HEK293 (cell line): Measurements from ENCODE around the gene HABP4.

ENCODE experiments used
- GLIS1 ChIP-seq: fragments of 450-650 bp; formaldehyde crosslinking; IDR thresholded peaks from 2 replicates; pipeline ENCODE4 v1.5.1; 2016; ENCODE audit warnings: missing biosample characterization, missing genetic modification characterization
- OSR2 ChIP-seq: fragments of 450-650 bp; formaldehyde crosslinking; IDR thresholded peaks from 2 replicates; pipeline ENCODE4 v1.5.1; 2016; ENCODE audit warnings: missing biosample characterization, missing genetic modification characterization
- SCRT1 ChIP-seq: fragments of 450-650 bp; formaldehyde crosslinking; IDR thresholded peaks from 2 replicates; pipeline ENCODE4 v1.5.1; 2016; ENCODE audit warnings: missing biosample characterization, missing genetic modification characterization, borderline replicate concordance
- ZIC2 ChIP-seq: fragments of 450-650 bp; formaldehyde crosslinking; IDR thresholded peaks from 2 replicates; pipeline ENCODE4 v1.5.1; 2016; ENCODE audit warnings: missing biosample characterization, missing genetic modification characterization
- ZNF157 ChIP-seq: fragments of 450-650 bp; formaldehyde crosslinking; IDR thresholded peaks from 2 replicates; pipeline ENCODE4 v1.5.1; 2016; ENCODE audit warnings: missing biosample characterization, missing genetic modification characterization
- ZNF2 ChIP-seq: fragments of 450-650 bp; formaldehyde crosslinking; IDR thresholded peaks from 2 replicates; pipeline ENCODE4 v1.5.1; 2016; ENCODE audit warnings: missing biosample characterization, missing genetic modification characterization
- ZNF341 ChIP-seq: fragments of 450-650 bp; formaldehyde crosslinking; IDR thresholded peaks from 2 replicates; pipeline ENCODE4; 2016; ENCODE audit warnings: low read depth, missing biosample characterization, missing genetic modification characterization
- ZNF433 ChIP-seq: fragments of 450-650 bp; formaldehyde crosslinking; IDR thresholded peaks from 2 replicates; pipeline ENCODE4 v1.5.1; 2016; ENCODE audit warnings: missing biosample characterization, missing genetic modification characterization, low read depth
- ZNF544 ChIP-seq: fragments of 450-650 bp; formaldehyde crosslinking; IDR thresholded peaks from 2 replicates; pipeline ENCODE4 v1.5.0; 2017; ENCODE audit warnings: missing biosample characterization, missing genetic modification characterization
- ZNF548 ChIP-seq: fragments of 450-650 bp; formaldehyde crosslinking; IDR thresholded peaks from 2 replicates; pipeline ENCODE4 v1.5.1; 2016; ENCODE audit warnings: missing biosample characterization, missing genetic modification characterization
- ZNF549 ChIP-seq: fragments of 450-650 bp; IDR thresholded peaks from 2 replicates; pipeline ENCODE4 v1.5.1; 2018; ENCODE audit warnings: missing biosample characterization, missing genetic modification characterization, mild to moderate bottlenecking, inconsistent platforms, moderate library complexity
- ZNF558 ChIP-seq: fragments of 450-650 bp; formaldehyde crosslinking; IDR thresholded peaks from 2 replicates; pipeline ENCODE4 v1.5.1; 2016; ENCODE audit warnings: missing biosample characterization, missing genetic modification characterization
- ZNF654 ChIP-seq: fragments of 450-650 bp; formaldehyde crosslinking; IDR thresholded peaks from 2 replicates; pipeline ENCODE4 v1.5.1; 2016; ENCODE audit warnings: low read depth, missing biosample characterization, missing genetic modification characterization
- ZNF660 ChIP-seq: fragments of 450-650 bp; IDR thresholded peaks from 2 replicates; pipeline ENCODE4 v1.5.1; 2018; ENCODE audit warnings: missing biosample characterization, mild to moderate bottlenecking, missing genetic modification characterization
- ZNF701 ChIP-seq: fragments of 450-650 bp; formaldehyde crosslinking; IDR thresholded peaks from 2 replicates; pipeline ENCODE4 v1.5.1; 2016; ENCODE audit warnings: missing biosample characterization, missing genetic modification characterization
- ZNF776 ChIP-seq: fragments of 450-650 bp; formaldehyde crosslinking; IDR thresholded peaks from 2 replicates; pipeline ENCODE4 v1.5.0; 2017; ENCODE audit warnings: missing biosample characterization, missing genetic modification characterization, borderline replicate concordance
- ZNF791 ChIP-seq: fragments of 450-650 bp; formaldehyde crosslinking; IDR thresholded peaks from 2 replicates; pipeline ENCODE4 v1.5.1; 2016; ENCODE audit warnings: missing biosample characterization, missing genetic modification characterization
- ZSCAN16 ChIP-seq: fragments of 450-650 bp; formaldehyde crosslinking; IDR thresholded peaks from 2 replicates; pipeline ENCODE4 v1.5.1; 2016; ENCODE audit warnings: missing biosample characterization, missing genetic modification characterization
- TF ChIP-seq, protein P1 (sequence below): fragments of 450-650 bp; formaldehyde crosslinking; IDR thresholded peaks from 2 replicates; pipeline ENCODE4 v1.5.1; 2016; ENCODE audit warnings: missing biosample characterization, missing genetic modification characterization, borderline replicate concordance
- TF ChIP-seq, protein P2 (sequence below): fragments of 450-650 bp; formaldehyde crosslinking; IDR thresholded peaks from 2 replicates; pipeline ENCODE4 v1.5.1; 2016; ENCODE audit warnings: missing biosample characterization, missing genetic modification characterization
- TF ChIP-seq, protein P3 (sequence below): fragments of 450-650 bp; formaldehyde crosslinking; optimal IDR thresholded peaks from 2 replicates; pipeline ENCODE3; 2016; ENCODE audit warnings: missing biosample characterization, mild to moderate bottlenecking, missing genetic modification characterization
- TF ChIP-seq, protein P4 (sequence below): fragments of 450-650 bp; formaldehyde crosslinking; IDR thresholded peaks from 2 replicates; pipeline ENCODE4 v1.5.1; 2016; ENCODE audit warnings: missing biosample characterization, missing genetic modification characterization
- TF ChIP-seq, protein P5 (sequence below): fragments of 450-650 bp; formaldehyde crosslinking; IDR thresholded peaks from 2 replicates; pipeline ENCODE4 v1.5.1; 2017; ENCODE audit warnings: missing biosample characterization, mild to moderate bottlenecking, missing genetic modification characterization, moderate library complexity
- TF ChIP-seq, protein P6 (sequence below): fragments of 450-650 bp; formaldehyde crosslinking; IDR thresholded peaks from 2 replicates; pipeline ENCODE4 v1.5.0; 2017; ENCODE audit warnings: missing biosample characterization, missing genetic modification characterization, borderline replicate concordance

Gene HABP4

DNA sequence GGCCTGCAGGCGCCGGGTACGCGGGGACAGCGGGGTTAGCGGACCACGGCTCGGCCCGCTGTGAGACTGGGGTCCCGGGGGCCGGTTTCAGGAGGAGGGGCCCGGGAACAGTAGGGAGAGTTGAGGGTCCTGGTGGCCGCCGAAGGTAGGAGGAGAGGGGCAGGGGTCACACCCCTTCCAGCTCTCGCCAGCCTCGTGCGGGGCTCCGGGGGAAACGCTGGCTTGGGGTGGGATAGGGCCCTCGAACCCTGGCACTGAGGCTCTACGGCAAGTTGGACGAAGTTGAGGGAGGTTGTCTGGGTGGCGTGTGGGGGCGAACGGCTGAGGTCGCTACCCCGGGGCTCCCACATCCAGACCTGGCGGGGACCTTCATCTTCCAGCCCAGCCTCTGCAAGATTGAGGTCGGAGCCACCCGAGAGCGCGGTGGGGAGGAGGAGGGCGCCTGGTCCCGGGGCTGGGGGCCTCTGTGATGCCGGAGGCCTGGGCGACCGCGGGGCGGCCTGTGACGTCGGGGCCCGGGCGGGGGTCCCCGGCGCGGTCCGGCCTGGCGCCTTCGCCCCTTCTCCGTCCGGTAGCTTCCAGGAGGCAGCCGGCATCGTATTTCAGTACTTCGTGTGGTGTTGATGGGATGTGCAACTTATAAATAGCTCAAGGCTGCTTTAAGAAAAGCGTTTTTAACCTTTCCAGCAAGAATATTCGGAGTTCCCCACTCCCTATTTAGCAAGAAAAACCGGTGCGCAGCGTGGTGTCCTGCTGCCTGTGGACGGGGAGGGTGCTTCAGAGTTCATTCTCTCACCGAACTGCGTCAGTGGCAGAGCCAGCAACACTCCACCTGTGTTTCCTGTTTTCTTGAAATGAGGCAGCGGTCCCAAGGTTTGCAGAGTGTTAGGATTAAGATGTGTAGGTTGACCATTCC is 902 bp downstream of the HABP4 start (continued):
- TF ChIP-seq, protein P1, sequence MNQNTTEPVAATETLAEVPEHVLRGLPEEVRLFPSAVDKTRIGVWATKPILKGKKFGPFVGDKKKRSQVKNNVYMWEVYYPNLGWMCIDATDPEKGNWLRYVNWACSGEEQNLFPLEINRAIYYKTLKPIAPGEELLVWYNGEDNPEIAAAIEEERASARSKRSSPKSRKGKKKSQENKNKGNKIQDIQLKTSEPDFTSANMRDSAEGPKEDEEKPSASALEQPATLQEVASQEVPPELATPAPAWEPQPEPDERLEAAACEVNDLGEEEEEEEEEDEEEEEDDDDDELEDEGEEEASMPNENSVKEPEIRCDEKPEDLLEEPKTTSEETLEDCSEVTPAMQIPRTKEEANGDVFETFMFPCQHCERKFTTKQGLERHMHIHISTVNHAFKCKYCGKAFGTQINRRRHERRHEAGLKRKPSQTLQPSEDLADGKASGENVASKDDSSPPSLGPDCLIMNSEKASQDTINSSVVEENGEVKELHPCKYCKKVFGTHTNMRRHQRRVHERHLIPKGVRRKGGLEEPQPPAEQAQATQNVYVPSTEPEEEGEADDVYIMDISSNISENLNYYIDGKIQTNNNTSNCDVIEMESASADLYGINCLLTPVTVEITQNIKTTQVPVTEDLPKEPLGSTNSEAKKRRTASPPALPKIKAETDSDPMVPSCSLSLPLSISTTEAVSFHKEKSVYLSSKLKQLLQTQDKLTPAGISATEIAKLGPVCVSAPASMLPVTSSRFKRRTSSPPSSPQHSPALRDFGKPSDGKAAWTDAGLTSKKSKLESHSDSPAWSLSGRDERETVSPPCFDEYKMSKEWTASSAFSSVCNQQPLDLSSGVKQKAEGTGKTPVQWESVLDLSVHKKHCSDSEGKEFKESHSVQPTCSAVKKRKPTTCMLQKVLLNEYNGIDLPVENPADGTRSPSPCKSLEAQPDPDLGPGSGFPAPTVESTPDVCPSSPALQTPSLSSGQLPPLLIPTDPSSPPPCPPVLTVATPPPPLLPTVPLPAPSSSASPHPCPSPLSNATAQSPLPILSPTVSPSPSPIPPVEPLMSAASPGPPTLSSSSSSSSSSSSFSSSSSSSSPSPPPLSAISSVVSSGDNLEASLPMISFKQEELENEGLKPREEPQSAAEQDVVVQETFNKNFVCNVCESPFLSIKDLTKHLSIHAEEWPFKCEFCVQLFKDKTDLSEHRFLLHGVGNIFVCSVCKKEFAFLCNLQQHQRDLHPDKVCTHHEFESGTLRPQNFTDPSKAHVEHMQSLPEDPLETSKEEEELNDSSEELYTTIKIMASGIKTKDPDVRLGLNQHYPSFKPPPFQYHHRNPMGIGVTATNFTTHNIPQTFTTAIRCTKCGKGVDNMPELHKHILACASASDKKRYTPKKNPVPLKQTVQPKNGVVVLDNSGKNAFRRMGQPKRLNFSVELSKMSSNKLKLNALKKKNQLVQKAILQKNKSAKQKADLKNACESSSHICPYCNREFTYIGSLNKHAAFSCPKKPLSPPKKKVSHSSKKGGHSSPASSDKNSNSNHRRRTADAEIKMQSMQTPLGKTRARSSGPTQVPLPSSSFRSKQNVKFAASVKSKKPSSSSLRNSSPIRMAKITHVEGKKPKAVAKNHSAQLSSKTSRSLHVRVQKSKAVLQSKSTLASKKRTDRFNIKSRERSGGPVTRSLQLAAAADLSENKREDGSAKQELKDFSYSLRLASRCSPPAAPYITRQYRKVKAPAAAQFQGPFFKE (tag by site-specific recombination) = no peak
- TF ChIP-seq, protein P2, sequence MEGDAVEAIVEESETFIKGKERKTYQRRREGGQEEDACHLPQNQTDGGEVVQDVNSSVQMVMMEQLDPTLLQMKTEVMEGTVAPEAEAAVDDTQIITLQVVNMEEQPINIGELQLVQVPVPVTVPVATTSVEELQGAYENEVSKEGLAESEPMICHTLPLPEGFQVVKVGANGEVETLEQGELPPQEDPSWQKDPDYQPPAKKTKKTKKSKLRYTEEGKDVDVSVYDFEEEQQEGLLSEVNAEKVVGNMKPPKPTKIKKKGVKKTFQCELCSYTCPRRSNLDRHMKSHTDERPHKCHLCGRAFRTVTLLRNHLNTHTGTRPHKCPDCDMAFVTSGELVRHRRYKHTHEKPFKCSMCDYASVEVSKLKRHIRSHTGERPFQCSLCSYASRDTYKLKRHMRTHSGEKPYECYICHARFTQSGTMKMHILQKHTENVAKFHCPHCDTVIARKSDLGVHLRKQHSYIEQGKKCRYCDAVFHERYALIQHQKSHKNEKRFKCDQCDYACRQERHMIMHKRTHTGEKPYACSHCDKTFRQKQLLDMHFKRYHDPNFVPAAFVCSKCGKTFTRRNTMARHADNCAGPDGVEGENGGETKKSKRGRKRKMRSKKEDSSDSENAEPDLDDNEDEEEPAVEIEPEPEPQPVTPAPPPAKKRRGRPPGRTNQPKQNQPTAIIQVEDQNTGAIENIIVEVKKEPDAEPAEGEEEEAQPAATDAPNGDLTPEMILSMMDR (tag by site-specific recombination) = no peak
- TF ChIP-seq SCRT1 (tag by site-specific recombination) (no peak), ZNF2 (no peak), ZNF157 (tag by site-specific recombination) (no peak), ZNF776 (tag by site-specific recombination) (no peak), ZNF548 (tag by site-specific recombination) (no peak), ZSCAN16 (tag by site-specific recombination) (no peak), ZNF341 (tag by site-specific recombination) (no peak), ZNF544 (no peak), ZNF791 (tag by site-specific recombination) (no peak), GLIS1 (tag by site-specific recombination) (no peak), ZNF549 (tag by site-specific recombination) (no peak), ZNF558 (tag by site-specific recombination) (no peak), ZNF433 (tag by site-specific recombination) (no peak), ZNF654 (tag by site-specific recombination) (no peak), ZNF660 (tag by site-specific recombination) (peak; percentile 69), ZNF701 (no peak), OSR2 (no peak), ZIC2 (tag by site-specific recombination) (no peak)
- TF ChIP-seq, protein P3, sequence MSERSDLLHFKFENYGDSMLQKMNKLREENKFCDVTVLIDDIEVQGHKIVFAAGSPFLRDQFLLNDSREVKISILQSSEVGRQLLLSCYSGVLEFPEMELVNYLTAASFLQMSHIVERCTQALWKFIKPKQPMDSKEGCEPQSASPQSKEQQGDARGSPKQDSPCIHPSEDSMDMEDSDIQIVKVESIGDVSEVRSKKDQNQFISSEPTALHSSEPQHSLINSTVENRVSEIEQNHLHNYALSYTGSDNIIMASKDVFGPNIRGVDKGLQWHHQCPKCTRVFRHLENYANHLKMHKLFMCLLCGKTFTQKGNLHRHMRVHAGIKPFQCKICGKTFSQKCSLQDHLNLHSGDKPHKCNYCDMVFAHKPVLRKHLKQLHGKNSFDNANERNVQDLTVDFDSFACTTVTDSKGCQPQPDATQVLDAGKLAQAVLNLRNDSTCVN (tag by site-specific recombination) = peak; percentile 42
- TF ChIP-seq, protein P4, sequence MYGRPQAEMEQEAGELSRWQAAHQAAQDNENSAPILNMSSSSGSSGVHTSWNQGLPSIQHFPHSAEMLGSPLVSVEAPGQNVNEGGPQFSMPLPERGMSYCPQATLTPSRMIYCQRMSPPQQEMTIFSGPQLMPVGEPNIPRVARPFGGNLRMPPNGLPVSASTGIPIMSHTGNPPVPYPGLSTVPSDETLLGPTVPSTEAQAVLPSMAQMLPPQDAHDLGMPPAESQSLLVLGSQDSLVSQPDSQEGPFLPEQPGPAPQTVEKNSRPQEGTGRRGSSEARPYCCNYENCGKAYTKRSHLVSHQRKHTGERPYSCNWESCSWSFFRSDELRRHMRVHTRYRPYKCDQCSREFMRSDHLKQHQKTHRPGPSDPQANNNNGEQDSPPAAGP = no peak
- TF ChIP-seq, protein P5, sequence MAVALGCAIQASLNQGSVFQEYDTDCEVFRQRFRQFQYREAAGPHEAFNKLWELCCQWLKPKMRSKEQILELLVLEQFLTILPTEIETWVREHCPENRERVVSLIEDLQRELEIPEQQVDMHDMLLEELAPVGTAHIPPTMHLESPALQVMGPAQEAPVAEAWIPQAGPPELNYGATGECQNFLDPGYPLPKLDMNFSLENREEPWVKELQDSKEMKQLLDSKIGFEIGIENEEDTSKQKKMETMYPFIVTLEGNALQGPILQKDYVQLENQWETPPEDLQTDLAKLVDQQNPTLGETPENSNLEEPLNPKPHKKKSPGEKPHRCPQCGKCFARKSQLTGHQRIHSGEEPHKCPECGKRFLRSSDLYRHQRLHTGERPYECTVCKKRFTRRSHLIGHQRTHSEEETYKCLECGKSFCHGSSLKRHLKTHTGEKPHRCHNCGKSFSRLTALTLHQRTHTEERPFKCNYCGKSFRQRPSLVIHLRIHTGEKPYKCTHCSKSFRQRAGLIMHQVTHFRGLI (tag by site-specific recombination) = no peak
- TF ChIP-seq, protein P6, sequence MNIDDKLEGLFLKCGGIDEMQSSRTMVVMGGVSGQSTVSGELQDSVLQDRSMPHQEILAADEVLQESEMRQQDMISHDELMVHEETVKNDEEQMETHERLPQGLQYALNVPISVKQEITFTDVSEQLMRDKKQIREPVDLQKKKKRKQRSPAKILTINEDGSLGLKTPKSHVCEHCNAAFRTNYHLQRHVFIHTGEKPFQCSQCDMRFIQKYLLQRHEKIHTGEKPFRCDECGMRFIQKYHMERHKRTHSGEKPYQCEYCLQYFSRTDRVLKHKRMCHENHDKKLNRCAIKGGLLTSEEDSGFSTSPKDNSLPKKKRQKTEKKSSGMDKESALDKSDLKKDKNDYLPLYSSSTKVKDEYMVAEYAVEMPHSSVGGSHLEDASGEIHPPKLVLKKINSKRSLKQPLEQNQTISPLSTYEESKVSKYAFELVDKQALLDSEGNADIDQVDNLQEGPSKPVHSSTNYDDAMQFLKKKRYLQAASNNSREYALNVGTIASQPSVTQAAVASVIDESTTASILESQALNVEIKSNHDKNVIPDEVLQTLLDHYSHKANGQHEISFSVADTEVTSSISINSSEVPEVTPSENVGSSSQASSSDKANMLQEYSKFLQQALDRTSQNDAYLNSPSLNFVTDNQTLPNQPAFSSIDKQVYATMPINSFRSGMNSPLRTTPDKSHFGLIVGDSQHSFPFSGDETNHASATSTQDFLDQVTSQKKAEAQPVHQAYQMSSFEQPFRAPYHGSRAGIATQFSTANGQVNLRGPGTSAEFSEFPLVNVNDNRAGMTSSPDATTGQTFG (tag by site-specific recombination) = no peak
